Measurements from ENCODE around the gene PHF21A.
"Not testable (repeated sequence)": the region's sequence is repeated elsewhere in the genome, so short reads cannot be mapped to it uniquely, and the experiment has no call there.

The PHF21A gene

DNA sequence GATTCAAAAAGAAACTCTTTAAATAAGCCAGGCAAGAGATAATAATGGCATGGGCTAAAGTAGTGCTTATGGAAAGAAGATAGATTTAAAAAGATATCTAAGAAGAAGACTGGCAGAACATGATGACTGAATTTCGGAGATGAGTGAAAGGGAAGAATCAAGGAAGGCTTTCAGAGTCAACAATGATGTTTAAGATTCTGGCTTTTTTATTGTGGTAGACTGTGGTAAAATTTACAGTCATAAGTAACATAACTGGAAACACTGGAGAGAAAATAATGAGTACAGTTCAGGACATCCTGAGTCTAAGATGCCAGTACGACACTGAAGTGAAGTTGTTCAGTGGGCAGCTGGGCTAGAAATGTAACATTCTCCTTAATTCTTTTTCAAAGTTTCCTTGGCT is 85.2 kb downstream of the PHF21A start:
- DNase-seq (ENCODE audit: low spot score), result no peak

DNA sequence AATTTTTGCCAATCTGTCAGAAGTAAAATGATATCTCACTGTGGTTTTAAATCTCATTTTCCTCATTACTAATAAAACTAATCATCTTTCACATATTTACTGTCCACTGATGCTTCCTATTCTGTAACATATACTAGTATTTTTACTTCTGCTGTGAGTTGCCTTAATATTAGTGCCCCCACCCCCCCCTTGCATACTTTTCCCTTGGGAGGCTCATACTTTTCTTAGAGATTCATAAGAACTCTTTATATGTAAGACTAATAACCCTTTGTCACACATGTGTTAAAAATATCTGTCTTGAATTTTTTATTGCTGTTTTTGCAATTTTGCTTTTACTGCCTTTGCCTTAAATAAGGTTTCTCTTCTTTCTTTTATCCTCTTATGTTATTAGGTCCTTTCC is 87.2 kb downstream of the PHF21A start:
- no peak for DNase-seq (ENCODE audit: low spot score)

DNA sequence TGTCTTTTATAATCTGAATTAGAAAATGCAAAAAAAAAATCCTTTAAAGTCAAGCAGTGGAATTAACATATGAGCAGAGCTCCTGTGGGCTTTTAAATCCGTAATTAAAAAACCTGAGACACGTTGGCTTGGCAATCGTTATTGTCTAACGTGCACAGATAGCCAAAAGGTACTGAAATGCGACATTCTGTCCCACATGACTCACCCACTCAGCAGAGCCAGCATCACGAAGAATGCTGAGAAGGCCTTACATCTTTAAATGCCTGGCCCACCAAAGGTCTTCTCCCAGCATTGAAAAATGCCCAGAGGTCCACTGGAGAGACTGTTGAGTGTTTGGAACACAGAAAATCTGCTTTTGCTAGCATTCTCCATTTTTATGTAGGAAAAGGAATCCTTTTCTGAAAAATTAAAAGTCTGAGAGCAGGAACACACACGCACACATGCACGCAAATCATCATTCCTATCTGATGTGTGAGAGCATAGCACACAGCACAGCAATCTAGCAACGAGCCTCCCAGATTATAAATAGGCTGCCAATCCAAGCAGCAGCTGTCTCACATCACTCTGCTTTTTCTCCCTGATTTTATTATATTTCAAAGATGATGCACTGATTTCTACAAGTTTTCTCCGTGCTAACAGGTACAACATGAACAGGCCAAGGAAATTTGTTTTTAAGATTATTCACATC is 94.5 kb downstream of the PHF21A start:
- no peak for DNase-seq (ENCODE audit: low spot score)

DNA sequence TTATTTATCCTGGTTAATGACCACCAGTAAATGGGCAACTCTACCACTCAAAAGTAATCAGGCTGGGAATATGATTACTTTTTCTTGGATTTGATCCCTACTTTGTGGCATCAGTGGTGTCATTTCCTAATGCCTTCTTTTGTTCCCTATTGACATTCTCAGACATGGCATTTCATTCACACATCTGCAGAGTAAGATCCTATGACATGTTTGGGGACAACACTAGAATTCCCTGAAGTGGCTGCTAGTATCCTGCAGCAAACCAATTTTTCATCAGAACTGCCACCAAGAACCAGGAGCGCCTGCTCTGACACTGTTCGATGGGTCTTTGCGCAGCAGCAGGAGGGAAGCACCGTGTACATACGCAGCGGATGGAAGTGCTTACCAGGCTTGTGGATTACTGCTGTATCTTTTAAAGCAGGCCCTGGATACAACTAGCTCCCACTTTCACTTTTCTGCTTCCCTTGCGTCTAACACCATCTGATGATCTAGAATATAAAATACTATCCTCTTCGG is 101.1 kb downstream of the PHF21A start:
- DNase-seq (ENCODE audit: low spot score), result no peak

DNA sequence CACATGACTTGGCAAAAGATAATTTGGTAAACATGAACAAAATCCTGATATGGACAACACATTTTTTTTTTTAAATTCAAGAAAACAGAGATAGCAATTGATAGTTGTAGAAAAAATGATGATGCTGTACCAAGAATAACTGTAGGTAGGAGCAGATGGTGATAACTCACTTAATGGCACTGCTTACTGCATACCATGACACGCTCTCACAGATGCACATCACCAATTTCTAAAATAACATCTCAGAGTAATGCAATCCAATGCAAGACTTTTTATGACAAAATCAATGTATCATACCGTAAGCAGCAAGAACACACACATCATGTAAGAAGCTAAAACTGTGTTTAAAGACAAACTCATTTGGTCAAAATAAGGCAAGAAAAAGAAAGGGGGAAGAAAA is 102.6 kb downstream of the PHF21A start:
- DNase-seq (ENCODE audit: low spot score), result no peak

DNA sequence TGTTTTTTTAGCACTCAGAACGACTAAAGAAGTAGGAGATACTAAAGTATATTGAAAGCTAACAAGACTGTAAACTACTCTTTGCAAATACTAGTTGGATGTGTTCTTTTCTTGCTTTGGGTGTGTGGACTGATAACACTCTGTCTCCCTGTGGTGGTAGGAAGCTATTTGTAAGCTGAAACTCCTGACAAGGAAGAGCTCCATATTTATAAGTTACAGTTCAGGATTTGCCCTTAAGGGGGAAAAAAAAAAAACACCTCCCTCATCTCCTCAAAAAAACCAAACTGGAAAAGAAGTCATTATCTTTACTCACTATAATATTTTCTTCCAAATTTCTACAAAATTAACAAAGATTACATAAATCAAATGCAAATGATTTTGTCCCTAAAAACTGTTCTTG is 103.9 kb downstream of the PHF21A start:
- no peak for DNase-seq (ENCODE audit: low spot score)

DNA sequence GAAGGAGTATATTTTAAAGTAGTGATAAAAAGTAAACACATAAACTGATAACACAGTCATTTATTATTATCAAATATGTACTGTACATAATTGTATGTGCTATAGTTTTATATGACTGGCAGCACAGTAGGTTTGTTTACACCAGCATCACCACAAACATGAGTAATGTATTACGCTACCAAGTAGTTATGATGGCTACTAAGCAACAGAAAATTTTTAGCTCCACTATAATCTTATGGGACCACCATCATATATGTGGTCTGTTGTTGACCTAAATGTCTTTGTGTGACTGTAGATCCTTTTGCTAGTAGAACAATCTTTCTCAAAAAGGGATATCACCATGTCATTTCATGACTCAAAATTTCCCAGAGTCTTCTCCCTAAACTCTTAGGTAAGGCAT is 105.3 kb downstream of the PHF21A start:
- DNase-seq (ENCODE audit: low spot score), result no peak

DNA sequence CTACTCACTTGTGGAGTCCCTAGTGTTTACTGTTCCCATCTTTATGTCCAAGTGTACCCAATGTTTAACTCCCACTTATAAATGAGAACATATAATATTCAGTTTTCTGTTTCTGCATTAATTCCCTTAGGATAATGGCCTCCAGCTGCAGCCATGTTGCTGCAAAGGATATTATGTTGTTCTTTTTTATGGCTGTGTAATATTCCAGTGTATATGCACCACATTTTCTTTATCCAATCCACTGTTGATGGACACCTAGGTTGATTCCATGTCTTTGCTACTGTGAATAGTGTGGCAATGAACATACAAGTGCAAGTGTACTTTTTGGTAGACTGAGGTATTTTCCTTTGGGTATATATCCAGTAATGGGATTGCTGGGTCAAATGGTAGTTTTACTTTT is 107.1 kb downstream of the PHF21A start:
- not testable (repeated sequence) for DNase-seq (ENCODE audit: low spot score)

DNA sequence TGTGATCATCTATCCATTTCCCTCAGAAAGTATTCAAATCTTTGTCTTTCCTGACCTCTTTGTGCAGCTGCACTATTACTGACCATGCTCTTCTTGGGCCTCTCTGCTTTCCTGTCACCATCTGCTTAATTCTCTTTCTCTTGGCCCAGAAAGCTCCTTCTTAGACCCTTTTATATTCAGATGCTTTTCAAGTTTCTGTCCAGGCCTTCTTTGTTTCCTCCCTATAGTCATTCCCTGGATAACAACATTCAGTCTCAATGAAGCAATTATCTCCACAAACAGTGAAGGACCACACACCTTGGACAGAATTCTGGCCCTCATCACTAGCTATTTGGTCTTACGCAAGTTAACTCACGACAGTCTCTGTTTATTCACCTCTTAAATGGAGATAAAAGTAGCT is 109.1 kb downstream of the PHF21A start:
- no peak for DNase-seq (ENCODE audit: low spot score)

DNA sequence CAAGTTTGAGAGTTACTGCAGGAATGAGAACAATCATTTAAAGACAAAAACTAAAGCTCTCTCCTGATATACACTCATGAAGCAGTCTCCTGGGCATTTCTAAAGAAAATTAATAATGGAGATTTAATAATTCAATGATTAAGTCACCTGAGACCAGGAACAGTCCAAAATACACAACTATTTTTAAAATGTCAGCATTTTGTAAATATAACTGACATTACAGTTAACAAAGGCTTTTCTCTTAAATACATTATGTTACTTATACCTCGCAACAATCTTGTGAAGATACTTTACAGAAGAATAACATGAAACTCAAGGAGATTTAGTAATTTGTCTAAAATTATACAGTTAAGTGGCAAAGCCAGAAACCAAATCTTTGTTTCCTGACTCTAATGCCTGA is 111.2 kb downstream of the PHF21A start:
- no peak for DNase-seq (ENCODE audit: low spot score)

DNA sequence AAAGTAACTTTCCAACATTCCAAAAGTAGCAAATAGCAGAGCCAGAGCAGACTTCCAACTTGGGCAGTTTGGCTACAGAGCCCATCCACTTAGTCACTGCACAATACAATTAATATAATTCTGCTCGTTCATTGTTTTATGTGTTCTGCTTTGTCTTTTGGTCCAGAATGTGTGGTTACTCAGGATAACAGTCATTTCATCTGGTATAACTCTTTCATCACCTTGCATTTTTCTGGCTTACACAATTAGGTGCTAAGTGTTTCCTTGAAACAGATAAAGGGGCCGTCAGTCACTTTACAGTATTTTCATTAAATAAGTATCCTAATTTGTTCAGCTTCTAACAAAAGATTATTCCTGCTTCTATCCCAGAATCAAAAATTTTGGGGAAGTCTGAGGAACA is 111.6 kb downstream of the PHF21A start:
- no peak for DNase-seq (ENCODE audit: low spot score)

DNA sequence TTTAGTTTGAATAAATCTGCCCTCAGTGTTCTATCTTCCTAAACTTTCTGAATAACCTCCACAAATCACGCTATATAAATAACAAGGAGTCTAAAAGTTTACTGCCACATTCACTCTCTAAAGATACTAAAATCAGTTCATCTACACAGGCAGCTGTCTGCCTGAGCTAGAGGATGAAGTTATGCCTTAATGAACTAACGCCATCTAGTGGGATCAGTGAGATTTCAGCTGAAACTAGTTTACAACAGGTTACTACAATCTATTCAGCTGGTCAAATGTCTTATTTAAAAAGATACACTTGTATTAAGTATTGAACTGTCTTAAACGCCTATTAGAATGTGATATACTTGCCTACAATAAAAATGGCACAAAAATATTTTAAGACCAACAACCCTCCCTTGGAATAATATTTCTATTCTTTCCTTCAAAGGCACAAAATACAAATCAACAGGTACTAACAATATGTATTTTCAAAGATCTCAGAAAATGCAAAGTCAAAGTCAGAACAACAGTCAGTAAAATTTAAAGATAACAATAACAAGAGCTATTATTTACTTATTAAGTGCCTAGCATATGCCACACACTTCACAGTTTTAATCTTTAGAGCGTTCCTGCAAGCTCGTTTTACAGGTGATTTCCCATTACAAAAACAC is 114.7 kb downstream of the PHF21A start:
- peak; percentile 63 for DNase-seq (ENCODE audit: low spot score)

DNA sequence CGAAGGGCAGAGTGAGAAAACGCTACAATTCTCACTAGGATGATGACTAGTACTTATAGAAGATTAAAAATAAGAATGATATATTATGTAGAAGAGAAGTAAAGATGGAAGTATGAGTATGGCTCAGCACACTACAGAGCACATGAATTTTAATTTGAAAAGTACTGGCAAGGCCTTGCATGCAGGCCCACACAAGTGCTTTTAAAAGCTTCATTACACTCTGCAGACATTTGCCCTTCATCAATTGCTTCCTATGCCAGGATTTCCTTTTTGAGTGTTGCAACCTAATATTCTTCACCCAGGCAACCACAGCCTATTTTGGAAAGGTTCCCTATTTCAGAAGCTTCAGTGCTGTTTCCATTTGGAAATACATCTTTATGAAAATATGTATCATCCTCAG is 117.7 kb downstream of the PHF21A start:
- DNase-seq (ENCODE audit: low spot score), result no peak

DNA sequence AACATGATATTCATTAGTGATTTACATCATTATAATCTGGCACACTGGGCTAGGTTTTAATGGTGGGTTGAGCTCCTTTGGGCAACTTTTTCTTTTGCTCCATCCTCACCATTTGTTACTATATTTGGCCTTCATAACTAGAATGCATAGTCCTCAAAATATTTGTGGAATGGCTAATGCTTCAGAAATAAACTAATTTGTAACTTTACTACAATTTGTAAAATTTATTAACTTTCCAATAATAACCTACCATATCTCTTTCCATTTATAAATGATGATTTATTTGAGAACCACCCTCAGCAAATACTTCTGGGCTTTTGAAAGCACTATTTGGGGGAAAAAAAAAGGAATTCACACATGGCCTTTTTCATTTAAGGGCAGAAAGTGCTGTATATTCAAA is 119.1 kb downstream of the PHF21A start:
- DNase-seq (ENCODE audit: low spot score), result no peak

DNA sequence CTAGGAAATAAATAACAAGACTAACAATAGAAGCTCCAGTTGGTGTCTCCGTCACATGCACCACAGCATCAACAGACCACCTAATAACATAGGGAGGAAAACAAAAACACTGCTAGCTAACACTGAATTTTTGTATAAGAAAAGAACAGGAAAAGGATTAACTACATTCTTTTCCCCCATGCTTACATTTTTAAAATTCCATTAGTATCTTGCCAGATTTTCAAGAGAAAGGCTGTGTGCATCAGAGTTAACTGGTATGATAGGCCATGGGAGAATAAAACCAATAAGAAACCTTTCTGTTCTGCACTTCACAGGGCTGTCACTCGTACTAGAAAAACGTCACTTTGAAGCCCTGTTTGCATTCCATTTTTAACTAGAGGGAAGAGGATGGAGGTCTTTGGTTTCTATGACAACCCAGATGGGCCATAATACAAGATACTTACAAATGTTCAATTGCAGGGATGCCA is 119.8 kb downstream of the PHF21A start:
- no peak for DNase-seq (ENCODE audit: low spot score)

DNA sequence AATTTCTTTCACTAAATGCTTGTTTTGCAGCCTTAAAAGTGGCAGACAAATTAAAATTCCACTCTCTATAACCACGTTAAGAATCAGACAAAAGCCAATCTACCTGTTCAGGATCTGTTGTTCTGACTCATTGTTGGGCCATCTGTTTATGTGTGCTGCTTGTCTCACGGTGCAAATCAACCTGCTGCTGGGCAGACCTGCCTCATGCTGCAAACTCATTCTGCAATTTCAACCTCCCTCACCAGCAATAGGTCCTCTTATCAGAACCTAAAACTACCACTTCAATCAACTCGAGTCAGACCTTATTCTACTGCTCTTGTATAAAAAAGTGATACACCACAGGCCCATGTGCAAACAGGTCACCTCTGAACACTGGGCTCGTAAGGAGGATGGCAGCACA is 123.7 kb downstream of the PHF21A start:
- no peak for DNase-seq (ENCODE audit: low spot score)

DNA sequence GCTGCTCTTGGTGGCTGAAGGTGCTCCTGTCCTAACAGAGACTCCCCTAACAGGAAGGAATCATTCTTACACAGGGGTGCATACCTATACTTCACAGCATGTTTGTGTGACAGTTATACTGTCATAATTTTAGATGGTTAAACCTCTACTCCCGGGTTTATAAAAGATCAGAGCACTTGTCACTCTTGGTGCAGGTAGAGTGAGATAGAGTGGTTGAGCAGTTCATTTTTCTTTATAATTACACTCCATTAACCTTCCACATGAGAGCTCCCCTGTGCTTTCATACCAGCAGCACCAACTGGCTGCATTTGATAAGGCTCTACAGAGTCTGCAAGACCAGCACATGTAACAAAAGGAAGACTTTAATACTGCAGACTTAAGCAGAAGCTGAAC is 125.9 kb downstream of the PHF21A start:
- DNase-seq (ENCODE audit: low spot score), result no peak

DNA sequence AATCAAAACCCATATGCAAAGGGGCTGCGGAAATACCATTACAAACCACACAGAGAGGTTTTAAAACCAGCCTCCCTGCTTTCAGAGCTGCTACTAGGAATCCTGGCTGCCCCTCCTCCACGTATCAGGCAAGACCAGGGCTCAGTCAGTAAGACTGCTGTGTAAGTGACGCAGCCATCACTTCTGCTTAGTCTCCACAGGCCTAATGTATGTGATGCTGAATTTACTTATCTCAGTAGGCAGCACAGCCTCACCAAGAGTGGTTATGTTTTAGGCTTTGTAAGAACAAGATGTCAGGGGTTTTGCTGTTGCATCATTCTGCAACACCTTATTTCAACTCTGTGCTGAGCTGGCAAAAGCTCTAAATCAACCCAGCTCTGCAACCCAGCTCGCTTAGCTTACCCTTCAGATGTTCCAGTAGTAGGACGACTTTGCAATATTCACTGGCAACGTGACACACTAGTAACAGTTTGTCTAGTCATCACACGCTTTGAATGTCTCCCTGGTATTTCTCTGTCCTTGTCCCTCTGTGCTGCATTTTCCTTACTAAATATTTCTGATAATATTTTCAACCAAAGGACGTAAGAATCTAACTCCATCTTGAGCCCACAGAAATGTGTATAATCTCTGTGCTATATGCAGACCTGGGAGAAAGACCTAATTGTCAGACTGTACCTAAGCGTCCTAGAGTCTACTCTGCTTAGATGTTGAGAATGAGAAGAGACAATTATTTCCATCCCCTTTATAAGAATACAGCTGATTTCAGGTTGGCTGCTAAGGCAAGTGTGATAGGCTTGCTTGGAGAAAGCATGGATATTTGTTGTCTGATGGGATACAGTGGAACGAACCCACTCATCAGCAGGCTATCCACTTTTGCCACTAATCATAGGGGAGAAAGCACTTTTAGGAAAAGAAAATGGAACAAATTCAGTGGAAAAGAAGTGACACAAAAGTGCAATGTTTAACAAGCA is 126.6 kb downstream of the PHF21A start:
- DNase-seq (ENCODE audit: low spot score), result no peak

DNA sequence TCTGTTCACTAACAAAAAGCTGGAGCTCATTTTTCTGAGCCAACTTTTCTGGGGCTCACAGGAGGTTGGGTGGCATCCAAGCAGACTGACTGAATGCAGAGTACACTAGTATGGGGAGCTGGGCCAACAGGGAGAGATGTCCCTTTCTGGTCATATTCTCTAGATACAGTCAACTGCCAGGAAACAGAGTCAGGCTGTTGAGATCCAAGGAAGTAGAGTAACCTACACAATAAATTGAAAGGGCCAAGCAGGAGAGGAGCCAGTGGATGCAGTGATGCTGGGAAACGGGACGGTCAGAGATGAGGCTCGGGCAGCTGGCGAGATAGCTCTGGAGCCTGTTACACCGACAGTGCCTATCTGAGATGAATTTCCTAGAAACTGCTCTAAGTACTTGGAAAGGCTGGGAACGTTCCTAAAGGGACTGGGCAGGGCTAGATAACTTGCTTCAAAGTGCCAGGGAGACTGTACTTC is 127.7 kb downstream of the PHF21A start:
- no peak for DNase-seq (ENCODE audit: low spot score)

DNA sequence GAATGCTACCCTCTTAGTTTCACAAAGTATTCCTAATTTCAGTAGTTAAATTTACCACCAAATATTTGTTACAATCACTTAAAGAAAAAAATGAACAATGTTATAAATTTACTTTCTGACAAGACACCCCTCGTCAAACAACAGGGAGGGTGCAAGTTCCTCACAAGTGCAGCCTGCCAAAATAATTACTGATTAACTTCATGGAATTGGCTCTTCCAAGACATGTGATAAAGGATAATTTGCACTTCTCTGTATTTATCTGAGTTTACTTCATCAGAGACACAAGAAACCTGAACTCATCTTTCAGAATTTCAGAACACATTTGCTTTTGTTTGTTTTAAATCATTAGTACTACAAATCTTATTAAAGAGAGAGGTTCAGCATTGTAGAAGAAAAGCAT is 132.3 kb downstream of the PHF21A start:
- DNase-seq (ENCODE audit: low spot score), result no peak

DNA sequence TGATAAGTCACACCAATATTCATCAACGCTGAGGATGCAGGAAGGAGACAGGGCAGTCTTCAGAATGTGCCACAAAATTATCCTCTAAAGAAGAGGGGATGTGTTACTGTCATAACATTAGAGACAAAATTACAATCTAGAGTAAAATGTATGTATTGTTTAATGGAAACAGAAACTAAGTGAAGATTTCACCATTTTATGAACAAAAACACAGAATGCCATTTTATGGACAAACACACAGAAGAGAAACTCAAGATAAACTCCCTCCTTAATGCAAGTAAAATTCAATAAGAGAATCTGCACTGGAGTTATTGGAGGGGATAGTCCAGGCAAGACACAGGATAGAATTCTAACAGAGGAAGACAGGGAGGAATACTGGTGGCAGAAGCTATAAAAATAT is 136.0 kb downstream of the PHF21A start:
- DNase-seq (ENCODE audit: low spot score), result no peak

DNA sequence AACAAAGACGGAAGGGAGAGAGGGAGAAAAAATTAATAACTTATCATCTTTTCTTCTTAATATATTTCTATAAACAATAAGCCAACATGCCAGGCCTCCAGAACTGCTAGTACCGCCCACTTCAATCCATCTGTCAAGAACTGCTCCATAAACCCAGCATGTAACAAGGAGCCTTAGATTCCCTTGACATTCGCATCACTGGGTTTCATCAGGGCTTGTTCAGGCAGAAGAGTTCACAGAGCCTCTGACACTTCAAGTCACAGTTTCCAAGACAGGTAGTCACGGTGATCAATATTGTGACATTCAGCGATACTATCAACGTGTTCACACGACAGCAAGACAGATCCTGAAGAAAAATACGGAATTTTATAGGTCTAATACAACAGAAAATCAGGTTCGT is 137.1 kb downstream of the PHF21A start:
- no peak for DNase-seq (ENCODE audit: low spot score)

DNA sequence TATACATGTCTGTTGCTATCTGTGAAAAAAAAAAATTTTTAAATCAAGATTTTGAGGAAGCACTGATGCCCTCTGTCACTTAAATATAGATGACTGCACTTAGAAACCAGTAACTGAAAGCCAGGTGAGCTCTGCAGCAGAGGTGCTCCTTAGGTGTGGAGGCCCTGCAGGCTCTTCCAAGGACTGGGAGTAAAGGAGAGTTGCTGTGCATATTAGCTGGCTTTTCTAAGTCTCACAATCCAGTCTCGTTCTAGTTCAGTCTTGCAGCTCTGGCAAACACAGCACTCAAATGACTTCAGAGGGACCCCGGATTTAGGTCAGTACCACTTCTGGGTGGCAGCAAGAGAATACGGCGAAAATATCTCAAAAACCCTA is 137.8 kb downstream of the PHF21A start:
- no peak for DNase-seq (ENCODE audit: low spot score)

All from COLO829 (cell line).